DOHH2 (cell line): ENCODE measurements around the gene ESRRG.

Experiments used
- EZH2phosphoT487 ChIP-seq: fragments of 200-600 bp; sonication (generic); IDR thresholded peaks from 2 replicates; pipeline ENCODE4 v1.6.1; 2017; ENCODE audit warnings: borderline replicate concordance, mild to moderate bottlenecking, antibody characterized with exemption, low read length, moderate library complexity, mixed read lengths
- TF ChIP-seq, protein P1 (sequence below): fragments of 200-600 bp; sonication (generic); IDR thresholded peaks from one replicate; pipeline ENCODE4 v1.5.1; 2014; ENCODE audit warnings: antibody characterized with exemption, mild to moderate bottlenecking, low read depth, low read length; ENCODE audit not compliant: poor library complexity, severe bottlenecking

DNA sequence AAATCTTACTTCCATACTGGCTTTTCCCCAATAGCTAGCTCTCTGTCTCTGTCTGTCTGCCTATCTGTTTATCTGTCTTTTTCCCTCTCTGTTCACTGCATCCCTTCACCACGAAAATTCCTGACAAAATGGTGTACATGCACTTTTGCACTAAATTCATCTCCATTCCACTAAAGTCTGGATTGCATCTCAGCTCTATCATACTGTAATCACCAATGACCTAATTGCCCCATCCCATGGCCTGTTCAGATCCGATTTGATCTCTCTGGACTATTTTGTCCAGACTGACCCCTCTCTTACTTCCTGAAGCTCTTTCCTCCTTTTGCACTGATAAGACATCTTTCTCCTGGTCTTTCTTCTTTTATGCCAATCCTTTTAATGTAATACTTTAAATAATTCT, 187.5 kb downstream of the ESRRG start:
- TF ChIP-seq, protein P1, sequence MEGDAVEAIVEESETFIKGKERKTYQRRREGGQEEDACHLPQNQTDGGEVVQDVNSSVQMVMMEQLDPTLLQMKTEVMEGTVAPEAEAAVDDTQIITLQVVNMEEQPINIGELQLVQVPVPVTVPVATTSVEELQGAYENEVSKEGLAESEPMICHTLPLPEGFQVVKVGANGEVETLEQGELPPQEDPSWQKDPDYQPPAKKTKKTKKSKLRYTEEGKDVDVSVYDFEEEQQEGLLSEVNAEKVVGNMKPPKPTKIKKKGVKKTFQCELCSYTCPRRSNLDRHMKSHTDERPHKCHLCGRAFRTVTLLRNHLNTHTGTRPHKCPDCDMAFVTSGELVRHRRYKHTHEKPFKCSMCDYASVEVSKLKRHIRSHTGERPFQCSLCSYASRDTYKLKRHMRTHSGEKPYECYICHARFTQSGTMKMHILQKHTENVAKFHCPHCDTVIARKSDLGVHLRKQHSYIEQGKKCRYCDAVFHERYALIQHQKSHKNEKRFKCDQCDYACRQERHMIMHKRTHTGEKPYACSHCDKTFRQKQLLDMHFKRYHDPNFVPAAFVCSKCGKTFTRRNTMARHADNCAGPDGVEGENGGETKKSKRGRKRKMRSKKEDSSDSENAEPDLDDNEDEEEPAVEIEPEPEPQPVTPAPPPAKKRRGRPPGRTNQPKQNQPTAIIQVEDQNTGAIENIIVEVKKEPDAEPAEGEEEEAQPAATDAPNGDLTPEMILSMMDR, result no peak
- no peak for TF ChIP-seq EZH2phosphoT487
